Occipital lobe (tissue), 3 donors: ENCODE data around the gene PYCR2. TPM values are rescaled to one million over a fixed set of nuclear protein-coding genes. Genes with fewer than 3 reads are reported as not detected.

ENCODE experiments used
- DNase-seq: peaks from one replicate; lab custom pipeline; 2025; lab: John Stamatoyannopoulos, UW
- small RNA-seq: library from RNA; depleted of rRNA; stranded (forward); fragments of <200 nt; gene quantifications from one replicate; pipeline ENCODE3, GENCODE V24; 2014
- total RNA-seq: library from RNA; depleted of rRNA; stranded (reverse); fragments of >200 nt; gene quantifications from one replicate; pipeline ENCODE4 v1.2.3, GENCODE V29; 2014

Gene PYCR2
- total RNA-seq, 1 donor from 2014 or later = 16.2 TPM

- no peak for DNase-seq
Observed at GRCh38 chr1:225876900-225877510, 47.0 kb downstream of the PYCR2 start.

- no peak for DNase-seq
Observed at GRCh38 chr1:225875044-225875815, 48.8 kb downstream of the PYCR2 start.

- no peak for DNase-seq
Observed at GRCh38 chr1:225874431-225874830, 49.6 kb downstream of the PYCR2 start.

- DNase-seq = no peak
Observed at GRCh38 chr1:225873281-225873850, 50.7 kb downstream of the PYCR2 start.

GRCh38 chr1:225872075-225872430 is 52.0 kb downstream of the PYCR2 start:
- no peak for DNase-seq

- DNase-seq = no peak
Observed at GRCh38 chr1:225871359-225872074, 52.5 kb downstream of the PYCR2 start.

GRCh38 chr1:225870911-225871310 is 53.1 kb downstream of the PYCR2 start:
- DNase-seq = no peak

Small RNAs within 50 kb of the gene (small RNA-seq; reads per million reads assigned to genes)
- gene AL117348.1 = not detected
- gene NDUFA3P3 = not detected

Other genes with a start within 250 kb of the PYCR2 start
- gene SRP9, start 146.4 kb downstream of the PYCR2 start, total RNA-seq = 337 TPM
- 7.2 TPM for gene EPHX1, start 114.1 kb downstream of the PYCR2 start, total RNA-seq
- gene TMEM63A, start 41.9 kb downstream of the PYCR2 start, total RNA-seq = 1.1 TPM
- gene LEFTY1, start 35.1 kb downstream of the PYCR2 start, total RNA-seq = 0.47 TPM
- gene LEFTY2, start 17.0 kb upstream of the PYCR2 start, total RNA-seq = 0.47 TPM
- 43.4 TPM for gene SDE2, start 75.1 kb upstream of the PYCR2 start, total RNA-seq
- gene H3-3A, start 138.5 kb upstream of the PYCR2 start, total RNA-seq = 371 TPM